ENCODE measurements around the gene NCEH1.

DNA sequence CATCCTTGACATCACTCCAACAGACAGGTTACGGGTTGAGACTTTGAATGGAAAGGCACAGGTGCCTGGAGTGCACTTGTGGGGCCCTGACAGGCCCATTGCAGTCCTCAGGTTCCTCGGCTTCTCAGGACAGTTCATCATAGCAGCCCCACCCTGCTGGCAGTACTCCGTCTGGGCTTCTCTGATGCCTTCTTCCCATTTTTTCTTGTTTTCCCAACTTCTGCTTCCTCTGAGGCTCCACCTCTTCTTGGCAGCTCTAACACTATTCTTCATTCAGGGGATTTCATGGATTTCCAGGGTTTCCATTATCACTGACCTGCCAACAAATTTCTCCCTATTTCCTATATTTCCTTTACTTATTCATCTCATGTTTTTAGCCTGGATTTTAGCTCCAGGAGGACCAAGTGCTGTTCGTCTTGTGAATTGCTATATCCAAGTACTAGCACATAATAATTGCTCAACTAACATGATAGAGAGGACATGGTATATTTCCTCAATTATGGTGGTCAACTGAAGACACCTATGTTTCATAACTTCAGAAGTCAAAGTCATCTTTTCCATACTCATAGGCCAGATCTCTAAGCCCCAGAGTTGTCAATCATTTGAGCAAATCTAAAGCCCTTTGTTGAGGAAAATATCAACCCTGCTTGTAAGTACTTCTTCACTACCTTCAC, 16.2 kb downstream of the NCEH1 start:
- no peak for TF ChIP-seq CTCF (IDR thresholded peaks at IDR 0.05)
- TF ChIP-seq POLR2A (IDR thresholded peaks at IDR 0.05): no peak
